SK-N-SH treated with all-trans-retinoic acid at 6 μM for 48 hours (cell line): ENCODE results near the gene OR10D3.

Experiments used
- ESRRG ChIP-seq: fragments of 250-450 bp; sonication (Bioruptor Pico); IDR thresholded peaks from 2 replicates; pipeline ENCODE4 v1.6.1; 2021; ENCODE audit warnings: mild to moderate bottlenecking
- GLIS3 ChIP-seq: fragments of 250-450 bp; sonication (Bioruptor Pico); IDR thresholded peaks from 2 replicates; pipeline ENCODE4 v1.5.0; 2020; ENCODE audit warnings: mild to moderate bottlenecking, moderate library complexity
- ISL1 ChIP-seq: fragments of 250-450 bp; sonication (Bioruptor Pico); IDR thresholded peaks from 2 replicates; pipeline ENCODE4 v2.1.2; 2022; ENCODE audit warnings: mild to moderate bottlenecking, moderate library complexity
- OSR1 ChIP-seq: fragments of 250-450 bp; sonication (Bioruptor Pico); IDR thresholded peaks from 2 replicates; pipeline ENCODE4 v1.8.0; 2022; ENCODE audit warnings: moderate library complexity, mild to moderate bottlenecking, inconsistent platforms
- RARB ChIP-seq: fragments of 250-450 bp; sonication (Bioruptor Pico); IDR thresholded peaks from 2 replicates; pipeline ENCODE4 v1.8.0; 2021; ENCODE audit warnings: mild to moderate bottlenecking, moderate library complexity
- ZFP3 ChIP-seq: fragments of 250-450 bp; sonication (Bioruptor Pico); IDR thresholded peaks from 2 replicates; pipeline ENCODE4 v1.5.0; 2020; ENCODE audit warnings: mild to moderate bottlenecking, moderate library complexity
- ZNF70 ChIP-seq: fragments of 450-650 bp; formaldehyde crosslinking; IDR thresholded peaks from 2 replicates; pipeline ENCODE4 v1.5.0; 2020; ENCODE audit warnings: mild to moderate bottlenecking, moderate library complexity
- TF ChIP-seq, protein P1 (sequence below): fragments of 250-450 bp; sonication (Bioruptor Pico); IDR thresholded peaks from 2 replicates; pipeline ENCODE4 v1.8.0; 2020; ENCODE audit warnings: mild to moderate bottlenecking, moderate library complexity, borderline replicate concordance
- TF ChIP-seq, protein P2 (sequence below): fragments of 250-450 bp; sonication (Bioruptor Pico); IDR thresholded peaks from 2 replicates; pipeline ENCODE4 v1.5.1; 2021; ENCODE audit warnings: mild to moderate bottlenecking, moderate library complexity

DNA sequence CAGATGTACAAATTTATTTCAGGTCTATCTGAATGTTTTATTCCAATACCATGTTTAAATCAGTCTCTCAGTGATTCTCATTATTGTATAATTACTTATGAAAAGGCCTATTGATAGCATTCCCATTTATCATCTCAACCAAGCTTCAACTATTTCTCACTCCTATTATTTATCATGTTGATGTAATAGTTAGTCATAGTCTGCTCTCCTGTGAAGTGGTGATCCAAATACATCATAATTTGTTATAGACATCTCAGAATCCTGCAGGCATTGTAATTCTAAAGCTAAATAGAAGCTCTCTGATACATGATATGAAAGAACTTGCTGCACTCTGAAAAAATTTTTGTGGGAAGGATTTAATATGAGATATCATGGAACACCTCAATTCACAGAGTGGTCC is 36.0 kb downstream of the OR10D3 start:
- no peak for TF ChIP-seq ZNF70
- TF ChIP-seq, protein P1, sequence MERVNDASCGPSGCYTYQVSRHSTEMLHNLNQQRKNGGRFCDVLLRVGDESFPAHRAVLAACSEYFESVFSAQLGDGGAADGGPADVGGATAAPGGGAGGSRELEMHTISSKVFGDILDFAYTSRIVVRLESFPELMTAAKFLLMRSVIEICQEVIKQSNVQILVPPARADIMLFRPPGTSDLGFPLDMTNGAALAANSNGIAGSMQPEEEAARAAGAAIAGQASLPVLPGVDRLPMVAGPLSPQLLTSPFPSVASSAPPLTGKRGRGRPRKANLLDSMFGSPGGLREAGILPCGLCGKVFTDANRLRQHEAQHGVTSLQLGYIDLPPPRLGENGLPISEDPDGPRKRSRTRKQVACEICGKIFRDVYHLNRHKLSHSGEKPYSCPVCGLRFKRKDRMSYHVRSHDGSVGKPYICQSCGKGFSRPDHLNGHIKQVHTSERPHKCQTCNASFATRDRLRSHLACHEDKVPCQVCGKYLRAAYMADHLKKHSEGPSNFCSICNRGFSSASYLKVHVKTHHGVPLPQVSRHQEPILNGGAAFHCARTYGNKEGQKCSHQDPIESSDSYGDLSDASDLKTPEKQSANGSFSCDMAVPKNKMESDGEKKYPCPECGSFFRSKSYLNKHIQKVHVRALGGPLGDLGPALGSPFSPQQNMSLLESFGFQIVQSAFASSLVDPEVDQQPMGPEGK (CRISPR knock-in tag): no peak
- TF ChIP-seq RARB (CRISPR knock-in tag): no peak
- no peak for TF ChIP-seq ESRRG (CRISPR knock-in tag)
- no peak for TF ChIP-seq GLIS3 (CRISPR knock-in tag)
- TF ChIP-seq ZFP3: no peak
- TF ChIP-seq, protein P2, sequence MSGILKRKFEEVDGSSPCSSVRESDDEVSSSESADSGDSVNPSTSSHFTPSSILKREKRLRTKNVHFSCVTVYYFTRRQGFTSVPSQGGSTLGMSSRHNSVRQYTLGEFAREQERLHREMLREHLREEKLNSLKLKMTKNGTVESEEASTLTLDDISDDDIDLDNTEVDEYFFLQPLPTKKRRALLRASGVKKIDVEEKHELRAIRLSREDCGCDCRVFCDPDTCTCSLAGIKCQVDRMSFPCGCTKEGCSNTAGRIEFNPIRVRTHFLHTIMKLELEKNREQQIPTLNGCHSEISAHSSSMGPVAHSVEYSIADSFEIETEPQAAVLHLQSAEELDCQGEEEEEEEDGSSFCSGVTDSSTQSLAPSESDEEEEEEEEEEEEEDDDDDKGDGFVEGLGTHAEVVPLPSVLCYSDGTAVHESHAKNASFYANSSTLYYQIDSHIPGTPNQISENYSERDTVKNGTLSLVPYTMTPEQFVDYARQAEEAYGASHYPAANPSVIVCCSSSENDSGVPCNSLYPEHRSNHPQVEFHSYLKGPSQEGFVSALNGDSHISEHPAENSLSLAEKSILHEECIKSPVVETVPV (CRISPR knock-in tag): no peak
- no peak for TF ChIP-seq ISL1 (CRISPR knock-in tag)
- no peak for TF ChIP-seq OSR1
